ENCODE measurements around the gene ZNF439.
"Not testable (repeated sequence)": the region's sequence is repeated elsewhere in the genome, so short reads cannot be mapped to it uniquely, and the experiment has no call there.

DNA sequence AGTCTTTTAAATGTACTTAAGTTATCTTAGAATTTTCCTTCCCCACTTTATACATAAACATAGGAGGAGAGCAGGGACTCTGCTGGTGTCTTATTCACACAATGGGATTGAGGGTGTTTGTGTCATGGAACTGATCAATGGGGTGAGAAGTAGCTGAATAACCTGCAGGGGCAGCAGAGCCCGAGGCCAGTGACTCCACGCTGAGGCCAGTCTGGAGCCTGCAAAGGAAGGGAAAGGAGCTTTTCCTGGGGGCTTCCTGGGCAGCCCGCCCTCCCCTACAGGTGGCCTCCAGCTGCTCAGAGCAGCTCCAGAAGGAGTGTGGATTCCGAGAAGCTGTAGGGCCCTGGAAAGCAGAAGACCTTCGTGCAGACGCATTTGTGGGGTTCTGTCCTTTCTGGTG is 911 bp upstream of the ZNF439 start:
- TF ChIP-seq KAT7 (CRISPR knock-in tag; IDR thresholded peaks at IDR 0.05; ENCODE audit: borderline replicate concordance); ZNF33A (CRISPR knock-in tag; IDR thresholded peaks at IDR 0.05; ENCODE audit: borderline replicate concordance); YY1 (IDR thresholded peaks at IDR 0.05; ENCODE audit: insufficient read depth, insufficient replicate concordance, low read depth, low read length); FOSL2 (CRISPR knock-in tag; IDR thresholded peaks at IDR 0.05); MYC (CRISPR knock-in tag; IDR thresholded peaks at IDR 0.05; ENCODE audit: borderline replicate concordance): not testable (repeated sequence)
